Stimulated activated CD4-positive, alpha-beta T cell treated with anti-CD3 and anti-CD28 coated beads, TNF-alpha, amount 100 ng/mL, for 4 hours (primary cell): ENCODE measurements around the gene RANBP3L.
A peak's percentile ranks its signal among the peaks of the same experiment; 100 is the strongest.

Source experiments
- DNase-seq, 3 experiments: peaks; one replicate each; pipeline ENCODE4 v3.0.0-alpha.2; 2020; ENCODE audit warnings: low read depth in 3 of 3

The RANBP3L gene

GRCh38 chr5:36243653-36244052 is 58.0 kb downstream of the RANBP3L start:
- no peak for DNase-seq

- DNase-seq: peak in 1 of 3 experiments; percentile 9
Measured at GRCh38 chr5:36242534-36243485, 58.9 kb downstream of the RANBP3L start.

GRCh38 chr5:36241631-36242533 is 59.8 kb downstream of the RANBP3L start, which contains the start of gene NADK2:
TSS of gene NADK2 (minus strand) at chr5:36241925. CDS start at chr5:36241798, 127 bp downstream.
- peak; percentile 77 to 89 (median 85) for DNase-seq

- DNase-seq: no peak
Measured at GRCh38 chr5:36240779-36241630, 60.7 kb downstream of the RANBP3L start.

GRCh38 chr5:36239370-36240293 is 62.1 kb downstream of the RANBP3L start:
- no peak for DNase-seq

GRCh38 chr5:36238502-36239295 is 63.0 kb downstream of the RANBP3L start:
- DNase-seq: no peak

GRCh38 chr5:36237751-36238150 is 64.0 kb downstream of the RANBP3L start:
- no peak for DNase-seq

GRCh38 chr5:36236801-36237200 is 64.9 kb downstream of the RANBP3L start:
- no peak for DNase-seq

- no peak for DNase-seq
Measured at GRCh38 chr5:36232533-36232932, 69.2 kb downstream of the RANBP3L start.

GRCh38 chr5:36230151-36230790 is 71.4 kb downstream of the RANBP3L start:
- DNase-seq: no peak

- no peak for DNase-seq
Measured at GRCh38 chr5:36228505-36228904, 73.2 kb downstream of the RANBP3L start.

GRCh38 chr5:36227046-36227445 is 74.7 kb downstream of the RANBP3L start:
- no peak for DNase-seq

GRCh38 chr5:36222620-36223019 is 79.1 kb downstream of the RANBP3L start:
- no peak for DNase-seq

- no peak for DNase-seq
Measured at GRCh38 chr5:36217988-36218387, 83.7 kb downstream of the RANBP3L start.

GRCh38 chr5:36217567-36217966 is 84.1 kb downstream of the RANBP3L start:
- DNase-seq: no peak

- DNase-seq: no peak
Measured at GRCh38 chr5:36215910-36216309, 85.8 kb downstream of the RANBP3L start.

GRCh38 chr5:36214436-36214835 is 87.3 kb downstream of the RANBP3L start:
- no peak for DNase-seq

GRCh38 chr5:36209664-36210063 is 92.0 kb downstream of the RANBP3L start:
- no peak for DNase-seq

- no peak for DNase-seq
Measured at GRCh38 chr5:36208786-36209185, 92.9 kb downstream of the RANBP3L start.
